A549 (cell line): ENCODE results near the gene GSTK1. TPM values are rescaled to one million over a fixed set of nuclear protein-coding genes. Genes with fewer than 3 reads are reported as not detected.
"Not testable (repeated sequence)": the region's sequence is repeated elsewhere in the genome, so short reads cannot be mapped to it uniquely, and the experiment has no call there.

Experiments
- ATAC-seq, 2 experiments: fragments of 200-7000 bp in 1 of 2; fragments of >200 bp in 1 of 2; cut with Nextera tagmentation in 1 of 2; cut with Tn5 transposase in 1 of 2; 3 replicates each; pipeline versions ENCODE4 v1.8.0 to v1.9.1; 2018 to 2020; ENCODE audit warnings: mild to moderate bottlenecking in 1 of 2, moderate library complexity in 1 of 2
- CTCF ChIA-PET: fragments of 300-600 bp; sonication (Branson Sonifier 250); formaldehyde crosslinking; extraction: SDS; loops from one replicate; lab custom pipeline; 2021; ENCODE audit warnings: antibody characterized with exemption, inconsistent platforms; lab: Yijun Ruan, JAX
- POLR2A ChIA-PET: fragments of 350-600 bp; formaldehyde crosslinking; extraction: SDS; loops from one replicate; lab custom pipeline; 2021; ENCODE audit warnings: antibody characterized with exemption, inconsistent platforms; lab: Yijun Ruan, JAX
- DNase-seq, 2 experiments: peaks; one replicate each; pipeline versions ENCODE4 v3.0.0 to v3.0.0-alpha.2; 2011 to 2016; ENCODE audit warnings: low read depth in 1 of 2, low spot score in 1 of 2
- FAIRE-seq: peaks from 2 replicates; lab custom pipeline; 2011; peaks lifted over from hg19 to GRCh38; lab: Jason Lieb, UNC
- H3K27ac ChIP-seq, 2 experiments: fragments of >200 bp; sonication (Bioruptor Twin); formaldehyde crosslinking; 3 replicates each; pipeline ENCODE4 v1.5.1; 2016 to 2017
- H3K4me1 ChIP-seq: fragments of >200 bp; sonication (Bioruptor Twin); formaldehyde crosslinking; 3 replicates; pipeline ENCODE4 v1.6.1; 2016
- H3K4me2 ChIP-seq: fragments of >200 bp; sonication (Bioruptor Twin); formaldehyde crosslinking; 3 replicates; pipeline ENCODE4 v1.6.1; 2016
- H3K4me3 ChIP-seq: fragments of >200 bp; sonication (Bioruptor Twin); formaldehyde crosslinking; 3 replicates; pipeline ENCODE4 v1.5.1; 2016
- H3K9me3 ChIP-seq: fragments of >200 bp; sonication (Bioruptor Twin); formaldehyde crosslinking; 3 replicates; pipeline ENCODE4 v1.6.1; 2016
- BHLHE40 ChIP-seq: IDR thresholded peaks from 2 replicates; pipeline ENCODE4 v1.6.1; 2012; ENCODE audit warnings: low read depth, low read length, inconsistent platforms
- CBX2 ChIP-seq: fragments of 200-600 bp; sonication (generic); IDR thresholded peaks from 2 replicates; pipeline ENCODE4 v1.6.1; 2016; ENCODE audit warnings: low read depth, mild to moderate bottlenecking, borderline replicate concordance
- CHD2 ChIP-seq: fragments of 150-350 bp; IDR thresholded peaks from 2 replicates; pipeline ENCODE4 v1.6.1; 2014; ENCODE audit warnings: low read length; ENCODE audit not compliant: partially characterized antibody
- CHD4 ChIP-seq: fragments of 200-600 bp; sonication (generic); IDR thresholded peaks from 2 replicates; pipeline ENCODE4 v1.6.1; 2016; ENCODE audit warnings: antibody characterized with exemption, mild to moderate bottlenecking, borderline replicate concordance
- EHMT2 ChIP-seq: fragments of 200-600 bp; sonication (generic); IDR thresholded peaks from 2 replicates; pipeline ENCODE4 v1.6.1; 2016; ENCODE audit warnings: antibody characterized with exemption, low read depth, mild to moderate bottlenecking, moderate library complexity
- FOXS1 ChIP-seq: fragments of 250-450 bp; sonication (Bioruptor Pico); IDR thresholded peaks from 2 replicates; pipeline ENCODE4 v1.5.0; 2020; ENCODE audit warnings: mild to moderate bottlenecking, moderate library complexity
- HOXB5 ChIP-seq: fragments of 250-450 bp; sonication (Bioruptor Pico); IDR thresholded peaks from 2 replicates; pipeline ENCODE4 v1.5.0; 2020; ENCODE audit warnings: mild to moderate bottlenecking, moderate library complexity
- JUNB ChIP-seq: fragments of >200 bp; sonication (Bioruptor Twin); formaldehyde crosslinking; IDR thresholded peaks from 2 replicates; pipeline ENCODE4 v1.6.1; 2016
- NR3C1 ChIP-seq: fragments of >200 bp; sonication (Bioruptor Twin); formaldehyde crosslinking; IDR thresholded peaks from 3 replicates; pipeline ENCODE4 v1.6.1; 2017
- PHF8 ChIP-seq: fragments of 200-600 bp; sonication (generic); IDR thresholded peaks from 2 replicates; pipeline ENCODE4 v1.6.1; 2016; ENCODE audit warnings: low read depth, mild to moderate bottlenecking, antibody characterized with exemption, moderate library complexity, borderline replicate concordance
- POLR2A ChIP-seq: IDR thresholded peaks from 2 replicates; pipeline ENCODE4 v1.6.1; 2012; ENCODE audit warnings: mild to moderate bottlenecking, low read length
- POLR2AphosphoS2 ChIP-seq: conservative IDR thresholded peaks from 2 replicates; pipeline ENCODE4 v1.6.1; 2012; ENCODE audit warnings: low read length, improper control_type of control experiment, inconsistent platforms
- RARB ChIP-seq: fragments of 250-450 bp; sonication (Bioruptor Pico); IDR thresholded peaks from 2 replicates; pipeline ENCODE4 v1.8.0; 2021; ENCODE audit warnings: mild to moderate bottlenecking, moderate library complexity
- RCOR1 ChIP-seq: fragments of 150-350 bp; IDR thresholded peaks from 2 replicates; pipeline ENCODE4 v1.6.1; 2014; ENCODE audit warnings: antibody characterized with exemption, low read length, low read depth
- RFX5 ChIP-seq: fragments of 450-650 bp; IDR thresholded peaks from 2 replicates; pipeline ENCODE4 v1.7.1; 2014; ENCODE audit warnings: antibody characterized with exemption, mild to moderate bottlenecking, moderate library complexity
- ZFP36 ChIP-seq: fragments of 450-650 bp; IDR thresholded peaks from 2 replicates; pipeline ENCODE4 v1.6.1; 2014; ENCODE audit warnings: borderline replicate concordance; ENCODE audit not compliant: partially characterized antibody
- WGBS: methylation state at CpG from one replicate; pipeline ENCODE4 v1.1.6; 2017; ENCODE audit errors: missing lambda C conversion rate; 5-methylcytosine and 5-hydroxymethylcytosine counted together
- polyA plus RNA-seq, 4 experiments: library from polyadenylated mRNA; depleted of rRNA in 3 of 4; stranded (reverse); fragments of >200 nt; fragmentation: RNase III in 1 of 4; extraction: RNeasy Plus Mini Kit Qiagen cat#74134 plus additional on column Dnase treatment in 1 of 4; gene quantifications; 2 replicates in 3 of 4; 3 replicates in 1 of 4; pipeline ENCODE4 v1.2.3, GENCODE V29; 2011 to 2017
- TF ChIP-seq, protein P1 (sequence below): fragments of >200 bp; sonication (Bioruptor Twin); formaldehyde crosslinking; IDR thresholded peaks from 2 replicates; pipeline ENCODE4 v1.6.1; 2016
- TF ChIP-seq, protein P2 (sequence below): fragments of 250-450 bp; sonication (Bioruptor Pico); IDR thresholded peaks from 2 replicates; pipeline ENCODE4 v1.5.0; 2021; ENCODE audit warnings: mild to moderate bottlenecking, moderate library complexity, borderline replicate concordance

The GSTK1 gene
- polyA plus RNA-seq, 2 of the 4 experiments (the other 2 are of a cell fraction) = 76.6 to 91.5 TPM

DNA sequence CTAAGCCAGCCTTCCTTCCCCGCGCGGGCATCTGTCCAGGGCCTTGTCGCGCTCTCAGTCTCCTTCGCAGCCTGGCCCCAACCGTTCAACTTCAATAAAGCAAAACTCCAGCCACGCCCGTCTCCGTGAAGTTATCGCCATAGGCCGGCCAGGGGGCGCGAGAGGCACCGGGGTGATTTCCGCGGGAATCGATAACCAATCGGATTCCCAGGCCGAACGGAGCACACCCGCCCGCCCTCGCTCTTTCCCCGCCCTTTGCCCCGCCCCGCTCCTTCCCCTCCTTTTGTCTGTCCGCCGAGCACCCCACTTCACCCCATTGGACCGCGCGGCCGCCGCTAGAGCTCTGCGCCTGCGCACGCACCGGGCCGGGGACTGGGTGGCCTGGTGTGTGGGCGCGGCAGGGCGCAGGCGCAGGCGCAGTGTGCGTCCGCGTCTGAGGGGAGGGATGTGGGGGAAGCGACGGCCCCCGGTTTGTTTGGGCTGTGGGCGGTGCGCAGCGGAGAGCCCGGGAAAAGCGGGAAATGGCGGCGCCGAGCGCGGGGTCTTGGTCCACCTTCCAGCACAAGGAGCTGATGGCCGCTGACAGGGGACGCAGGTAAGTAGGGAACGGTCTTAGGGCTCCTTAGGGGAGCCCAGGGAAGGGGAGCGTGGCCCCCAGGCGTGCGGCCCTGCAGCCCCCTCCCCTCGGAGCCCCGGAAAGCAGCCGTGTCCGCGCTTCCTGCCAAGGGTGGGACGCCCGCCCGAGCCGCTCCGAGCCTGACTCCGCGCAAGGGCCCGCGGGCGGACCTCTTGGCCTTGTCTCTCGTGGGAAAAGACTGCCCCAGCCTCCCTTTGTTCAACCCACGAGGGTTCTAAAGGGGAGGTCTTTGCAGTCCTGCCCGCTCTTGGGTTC lies 24.9 kb downstream of the GSTK1 start, which contains the start of gene CASP2 (continued):
- TF ChIP-seq RFX5 = no peak
- TF ChIP-seq PHF8 = peak; percentile 87
- TF ChIP-seq, protein P1, sequence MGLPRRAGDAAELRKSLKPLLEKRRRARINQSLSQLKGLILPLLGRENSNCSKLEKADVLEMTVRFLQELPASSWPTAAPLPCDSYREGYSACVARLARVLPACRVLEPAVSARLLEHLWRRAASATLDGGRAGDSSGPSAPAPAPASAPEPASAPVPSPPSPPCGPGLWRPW = no peak
- peak; percentile 75 for TF ChIP-seq POLR2A
- TF ChIP-seq HOXB5 (CRISPR knock-in tag) = peak; percentile 85; the same call in 1 of the 2 replicates
- no peak for TF ChIP-seq ZFP36

DNA sequence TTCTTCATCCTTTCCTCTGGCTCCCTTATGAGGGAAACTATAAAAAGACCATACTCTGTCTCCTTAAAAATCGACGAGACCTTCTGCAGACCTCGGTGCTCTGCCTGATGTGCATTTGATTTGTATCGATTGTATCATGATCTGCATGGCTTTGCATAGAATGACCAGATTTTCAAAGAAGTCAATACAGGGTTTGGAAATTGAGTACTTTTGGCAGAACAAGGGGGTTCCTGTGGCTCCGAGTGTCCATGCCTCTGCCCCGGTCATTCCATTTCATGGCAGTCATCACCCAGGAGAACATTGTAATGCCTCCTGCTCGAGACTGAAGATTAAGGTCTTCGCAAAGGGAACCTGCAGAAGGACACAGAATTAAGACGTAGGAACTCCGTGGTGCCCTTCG lies 25.6 kb downstream of the GSTK1 start:
- peak overlapping the region; percentile 91 for H3K4me3 ChIP-seq
- TF ChIP-seq RCOR1 (no peak), NR3C1 (no peak), JUNB (no peak), RARB (CRISPR knock-in tag) (no peak), POLR2AphosphoS2 (no peak), CBX2 (no peak)
- TF ChIP-seq, protein P1 = no peak
- POLR2A ChIA-PET = interaction anchor here (1.2 kb wide), 5 partner anchors 9 to 26 kb away, joined by 3 to 19 read pairs (median 6); partner anchors contain the start of gene GSTK1
- FAIRE-seq (no peak), ATAC-seq (0 out of 6 replicates have a peak, but pooled peaks of 1 of the 2 experiments have one; percentile 2), DNase-seq (peak in 1 of 2 experiments; percentile 23)
- 4% methylated on average over 11 of the region's 11 CpGs for WGBS
- no peaks in the 10 kb centered on the region for H3K9me3 ChIP-seq
- peak overlapping the region; percentile 96 to 99 for H3K27ac ChIP-seq
- peak overlapping the region; percentile 88 for H3K4me2 ChIP-seq
- CTCF ChIA-PET = interaction anchor here (1.2 to 2.3 kb wide), 2 partner anchors 11 to 12 kb away, joined by 3 to 5 read pairs; no protein-coding TSS in a partner anchor
- H3K4me1 ChIP-seq = peaks cover 34% of the 10 kb centered on the region

DNA sequence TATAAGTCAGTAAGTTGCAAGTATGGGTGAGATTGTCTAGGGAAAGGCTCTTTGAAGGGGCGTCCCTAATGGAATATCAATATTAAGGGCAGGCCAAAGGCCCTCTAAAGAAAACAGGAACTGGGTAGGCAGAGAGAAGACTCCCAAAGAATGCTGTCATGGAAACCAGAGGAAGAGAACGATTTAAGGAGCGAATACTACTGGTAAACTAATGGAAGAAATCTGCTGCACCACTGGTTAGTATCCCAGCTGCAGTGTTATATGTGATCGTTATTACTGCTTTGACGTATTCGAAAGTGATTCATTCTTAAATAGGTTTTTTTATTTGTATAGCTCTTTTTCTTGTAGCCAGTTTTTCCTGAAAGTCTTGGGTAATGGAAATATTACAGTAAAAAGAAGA lies 26.2 kb downstream of the GSTK1 start:
- 36% methylated on average over 6 of the region's 6 CpGs for WGBS
- no peak for TF ChIP-seq NR3C1
- no peak for TF ChIP-seq PHF8
- TF ChIP-seq, protein P2, sequence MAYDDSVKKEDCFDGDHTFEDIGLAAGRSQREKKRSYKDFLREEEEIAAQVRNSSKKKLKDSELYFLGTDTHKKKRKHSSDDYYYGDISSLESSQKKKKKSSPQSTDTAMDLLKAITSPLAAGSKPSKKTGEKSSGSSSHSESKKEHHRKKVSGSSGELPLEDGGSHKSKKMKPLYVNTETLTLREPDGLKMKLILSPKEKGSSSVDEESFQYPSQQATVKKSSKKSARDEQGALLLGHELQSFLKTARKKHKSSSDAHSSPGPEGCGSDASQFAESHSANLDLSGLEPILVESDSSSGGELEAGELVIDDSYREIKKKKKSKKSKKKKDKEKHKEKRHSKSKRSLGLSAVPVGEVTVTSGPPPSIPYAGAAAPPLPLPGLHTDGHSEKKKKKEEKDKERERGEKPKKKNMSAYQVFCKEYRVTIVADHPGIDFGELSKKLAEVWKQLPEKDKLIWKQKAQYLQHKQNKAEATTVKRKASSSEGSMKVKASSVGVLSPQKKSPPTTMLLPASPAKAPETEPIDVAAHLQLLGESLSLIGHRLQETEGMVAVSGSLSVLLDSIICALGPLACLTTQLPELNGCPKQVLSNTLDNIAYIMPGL (CRISPR knock-in tag) = no peak
- TF ChIP-seq EHMT2 = no peak
- no peak for TF ChIP-seq BHLHE40
- TF ChIP-seq FOXS1 (CRISPR knock-in tag) = no peak
- TF ChIP-seq CHD4 = no peak
- no peak for TF ChIP-seq RARB (CRISPR knock-in tag)
- no peak for TF ChIP-seq CHD2
- ATAC-seq = no peak
- Histone ChIP-seq H3K4me1 (peaks cover 34% of the 10 kb centered on the region), H3K4me3 (peak overlapping the region; percentile 91), H3K27ac (peak overlapping the region; percentile 96 to 99; a peak in 5 of 6 replicates), H3K9me3 (no peaks in the 10 kb centered on the region), H3K4me2 (peak overlapping the region; percentile 88)
- ChIA-PET CTCF (interaction anchor here (1.4 to 2.6 kb wide), 3 partner anchors 10 to 90 kb away, joined by 3 to 8 read pairs (median 6); no protein-coding TSS in a partner anchor), POLR2A (interaction anchor here (0.9 kb wide), 1 partner anchor 26 kb away, joined by 3 read pairs; the partner anchor contains the start of gene GSTK1)
- DNase-seq = no peak
- FAIRE-seq = no peak

DNA sequence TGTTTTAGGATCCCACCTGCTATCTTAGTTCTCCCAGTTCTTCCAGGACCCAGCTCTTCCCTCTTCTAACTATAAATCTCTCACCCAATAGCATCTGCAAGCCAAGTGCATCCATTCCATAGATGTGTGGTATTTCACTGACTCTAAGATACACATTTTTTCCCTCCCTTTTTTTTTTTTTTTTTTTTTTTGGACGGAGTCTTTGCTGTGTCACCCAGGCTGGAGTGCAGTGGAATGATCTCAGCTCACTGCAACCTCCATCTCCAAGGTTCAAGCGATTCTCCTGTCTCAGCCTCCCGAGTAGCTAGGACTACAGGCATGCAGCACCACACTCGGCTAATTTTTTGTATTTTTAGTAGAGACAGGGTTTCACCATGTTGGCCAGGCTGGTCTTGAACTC lies 26.6 kb downstream of the GSTK1 start:
- ATAC-seq, DNase-seq, H3K9me3 ChIP-seq, FAIRE-seq: not testable (repeated sequence)
- Histone ChIP-seq H3K4me1 (peaks cover 33% of the 10 kb centered on the region), H3K27ac (peak overlapping the region in 1 of 2 experiments; percentile 96; a peak in 1 of 6 replicates), H3K4me2 (peak overlapping the region; percentile 88), H3K4me3 (peak overlapping the region; percentile 91; the same call in 2 of the 3 replicates)
- ChIA-PET POLR2A (interaction anchor here (0.9 kb wide), 1 partner anchor 27 kb away, joined by 3 read pairs; the partner anchor contains the start of gene GSTK1), CTCF (interaction anchor here (1.4 to 2.6 kb wide), 3 partner anchors 10 to 90 kb away, joined by 3 to 8 read pairs (median 6); no protein-coding TSS in a partner anchor)
- WGBS = 42% methylated on average over 4 of the region's 4 CpGs
